NCI-H128 (cell line): ENCODE results near the gene ODF4.
A peak's percentile ranks its signal among the peaks of the same experiment; 100 is the strongest.
"Not testable (repeated sequence)": the region's sequence is repeated elsewhere in the genome, so short reads cannot be mapped to it uniquely, and the experiment has no call there.

ENCODE experiments used
- DNase-seq: peaks from one replicate; lab custom pipeline; 2025; ENCODE audit not compliant: unreplicated experiment; lab: John Stamatoyannopoulos, UW

Gene ODF4

GRCh38 chr17:8366231-8366630 is 26.6 kb downstream of the ODF4 start:
- no peak for DNase-seq

- no peak for DNase-seq
Measured at GRCh38 chr17:8368193-8368592, 28.6 kb downstream of the ODF4 start.

GRCh38 chr17:8369944-8370343 is 30.3 kb downstream of the ODF4 start:
- DNase-seq, result no peak

GRCh38 chr17:8371786-8372185 is 32.1 kb downstream of the ODF4 start:
- no peak for DNase-seq

- DNase-seq, result no peak
Measured at GRCh38 chr17:8372422-8372821, 32.8 kb downstream of the ODF4 start.

DNA sequence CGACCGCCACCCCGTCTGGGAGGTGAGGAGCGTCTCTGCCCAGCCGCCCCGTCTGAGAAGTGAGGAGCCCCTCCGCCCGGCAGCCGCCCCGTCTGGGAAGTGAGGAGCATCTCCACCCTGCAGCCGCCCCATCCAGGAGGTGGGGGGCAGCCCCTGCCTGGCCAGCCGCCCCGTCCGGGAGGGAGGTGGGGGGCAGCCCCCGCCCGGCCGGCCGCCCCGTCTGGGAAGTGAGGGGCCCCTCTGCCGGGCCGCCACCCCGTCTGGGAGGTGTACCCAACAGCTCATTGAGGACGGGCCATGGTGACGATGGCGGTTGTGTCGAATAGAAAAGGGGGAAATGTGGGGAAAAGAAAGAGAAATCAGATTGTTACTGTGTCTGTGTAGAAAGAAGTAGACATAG is 34.2 kb downstream of the ODF4 start:
- not testable (repeated sequence) for DNase-seq

DNA sequence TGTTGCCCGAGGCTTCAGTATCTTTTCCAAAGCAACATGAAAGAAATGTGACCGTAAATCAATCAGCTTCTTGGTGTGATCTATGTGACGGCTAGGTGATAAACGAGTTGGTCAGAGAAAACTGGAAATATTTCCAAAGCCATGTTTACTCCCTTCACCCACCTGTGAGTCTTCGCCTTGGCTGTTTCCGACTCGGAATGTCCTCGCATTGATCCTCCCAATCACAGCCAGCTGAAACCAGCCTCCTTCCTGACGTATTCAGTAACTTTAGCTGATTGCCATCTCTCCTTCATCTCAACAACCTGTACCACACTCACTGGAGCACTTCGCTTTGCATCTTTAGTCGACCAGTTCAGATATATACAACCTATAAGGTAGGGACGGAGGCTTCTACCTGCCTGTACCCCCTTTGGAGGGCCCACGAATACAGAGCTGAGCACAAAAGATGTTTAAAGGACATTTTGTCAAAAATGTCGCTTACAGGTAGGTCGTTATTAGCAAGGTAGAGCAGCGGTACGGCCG is 36.2 kb downstream of the ODF4 start:
- no peak for DNase-seq

GRCh38 chr17:8376271-8377067 is 36.8 kb downstream of the ODF4 start, which contains the start of gene KRABD2:
Gene KRABD2 (minus strand): TSS chr17:8376704.
- DNase-seq, result peak; percentile 39

- no peak for DNase-seq
Measured at GRCh38 chr17:8377422-8377821, 37.8 kb downstream of the ODF4 start.

GRCh38 chr17:8378117-8378516 is 38.5 kb downstream of the ODF4 start:
- not testable (repeated sequence) for DNase-seq

DNA sequence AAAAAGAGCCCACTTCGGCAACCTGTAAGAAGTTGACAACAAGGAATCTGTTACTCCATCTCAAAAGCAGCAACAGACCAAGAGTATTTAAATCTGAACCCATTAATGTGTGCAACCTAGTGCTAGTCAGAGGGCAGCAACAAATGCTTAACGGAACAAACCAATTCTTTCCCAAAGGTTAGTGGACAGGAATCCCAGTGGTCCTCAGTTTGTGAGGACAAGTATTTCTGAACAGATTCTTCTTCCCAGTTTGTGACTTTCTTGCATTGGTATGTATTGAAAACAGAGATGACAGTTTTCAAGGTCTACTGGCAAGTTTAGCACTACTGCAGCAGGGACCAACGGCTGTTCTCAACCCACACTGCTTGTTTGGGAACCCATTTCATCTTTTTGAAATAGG is 40.4 kb downstream of the ODF4 start:
- no peak for DNase-seq

DNA sequence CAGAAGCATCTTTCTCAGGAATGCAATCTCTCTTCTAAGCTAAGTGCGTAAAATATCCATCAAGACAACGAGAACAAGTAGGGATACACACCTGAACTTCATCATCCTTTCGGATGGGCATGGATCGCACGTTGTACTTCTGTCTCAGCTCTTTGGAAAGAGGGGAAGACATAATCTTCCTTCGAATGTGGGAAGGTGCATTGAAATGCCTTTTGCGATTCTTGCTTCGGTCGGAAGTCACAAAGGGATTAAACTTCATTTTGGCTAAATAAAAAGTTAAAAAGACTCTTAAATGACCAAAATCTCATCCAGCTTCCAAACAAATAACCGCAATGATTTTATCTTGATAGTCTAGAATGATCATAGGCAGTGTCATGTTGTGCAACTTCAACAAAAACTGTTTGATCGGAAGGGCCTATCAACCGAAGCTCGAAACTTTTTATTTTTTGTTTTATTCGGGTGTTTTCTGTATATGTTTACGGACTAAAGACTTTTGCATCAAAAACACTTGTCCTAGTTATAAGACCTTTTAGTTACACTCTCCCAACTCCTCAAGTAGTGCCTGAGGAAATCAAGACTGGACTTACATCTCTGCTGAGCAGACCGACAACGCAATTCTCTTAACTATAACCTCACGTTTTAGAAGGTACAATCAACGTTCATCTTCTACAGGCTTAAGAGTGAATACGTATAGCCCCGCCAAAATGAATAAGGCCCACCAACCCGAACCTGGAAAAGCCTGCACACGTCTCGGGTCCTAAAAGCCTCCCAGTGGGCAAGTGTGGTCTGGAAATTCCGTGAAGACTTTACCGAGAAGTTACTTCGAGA is 42.6 kb downstream of the ODF4 start:
- no peak for DNase-seq

DNA sequence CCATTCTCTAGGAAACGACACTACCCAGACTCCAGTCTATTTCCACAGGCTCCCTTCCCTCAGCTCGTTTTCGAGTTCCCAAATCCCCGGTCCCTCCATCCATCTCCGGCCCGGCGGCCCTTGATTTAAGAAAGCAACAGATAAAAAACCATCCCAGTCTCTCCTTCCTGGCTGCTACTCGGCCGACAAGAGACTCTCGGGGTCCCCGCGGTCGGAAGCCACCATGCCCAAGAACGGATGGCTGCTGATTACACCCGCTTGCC is 43.2 kb downstream of the ODF4 start:
- DNase-seq, result no peak

DNA sequence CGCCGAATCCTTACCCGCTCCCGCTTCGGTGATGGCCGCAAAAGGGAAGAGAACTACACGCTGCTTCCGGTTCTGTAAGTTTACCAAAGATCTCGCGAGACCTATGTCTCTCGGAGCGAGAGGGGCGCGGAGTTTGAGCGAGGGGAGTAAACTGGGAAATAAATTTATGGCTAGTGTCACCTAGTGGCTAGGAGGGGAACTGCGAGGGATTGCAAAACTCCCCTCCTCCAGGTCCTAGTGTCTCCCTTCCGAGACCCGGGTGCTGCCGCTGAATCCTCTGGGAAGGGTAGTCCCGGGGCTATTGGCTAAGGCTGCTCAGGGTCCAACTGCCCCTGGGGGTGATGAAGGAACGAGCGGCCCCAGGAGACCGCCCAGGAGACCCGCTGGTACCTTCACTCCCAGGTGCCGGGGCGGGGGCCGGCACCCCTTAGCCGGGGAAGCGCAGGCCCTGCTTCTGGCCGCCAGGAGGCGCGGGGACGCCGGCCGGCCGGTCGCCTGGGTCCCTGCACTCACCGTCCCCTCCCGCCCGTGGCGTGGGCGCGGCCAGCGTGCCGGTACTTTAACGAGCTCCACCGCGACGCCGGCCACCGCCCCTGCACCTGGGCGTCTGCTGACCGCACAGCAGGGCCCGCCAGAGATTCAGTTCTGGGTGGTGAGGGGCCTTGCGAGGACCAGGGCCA is 43.6 kb downstream of the ODF4 start, which contains the start of gene RPL26:
RPL26 (minus strand) TSS at position 51 of the 680 bp plus-strand sequence. CDS start 883 bp downstream, outside the sequence.
- peak; percentile 94 for DNase-seq

- no peak for DNase-seq
Measured at GRCh38 chr17:8384801-8385378, 45.2 kb downstream of the ODF4 start.

GRCh38 chr17:8386841-8387240 is 47.2 kb downstream of the ODF4 start:
- DNase-seq, result no peak

DNA sequence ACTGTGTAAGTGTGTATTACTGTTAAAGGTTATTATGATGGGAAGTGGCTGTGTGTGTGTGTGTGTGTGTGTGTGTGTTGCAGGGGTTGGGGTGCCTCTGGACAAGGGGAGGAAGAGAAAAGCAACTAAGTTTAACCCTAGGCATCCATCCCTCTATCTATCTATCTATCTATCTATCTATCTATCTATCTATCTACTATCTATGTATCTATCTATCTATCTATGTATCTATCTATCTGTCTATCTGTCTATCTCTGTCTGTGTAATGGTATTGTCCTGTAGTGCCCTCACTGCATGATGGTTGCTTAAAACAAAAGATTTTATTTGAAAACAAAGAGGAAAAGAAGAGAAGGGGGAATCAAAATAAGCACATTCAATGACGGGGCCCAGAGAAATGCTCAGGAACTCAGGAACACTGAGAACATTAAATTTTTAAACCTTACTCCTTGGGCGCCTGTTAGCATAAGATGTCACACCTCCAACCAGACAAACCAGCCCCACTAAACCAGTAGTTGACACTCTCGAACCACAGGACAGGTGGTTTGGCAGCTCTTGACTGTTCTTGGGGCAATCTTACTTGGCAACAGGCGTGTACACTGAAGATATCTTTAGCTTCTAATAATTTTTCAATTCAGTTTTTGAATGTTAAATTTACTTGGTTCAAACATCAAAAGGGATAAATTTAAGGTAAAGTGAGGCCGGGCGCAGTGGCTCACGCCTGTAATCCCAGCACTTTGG is 48.4 kb downstream of the ODF4 start:
- no peak for DNase-seq

GRCh38 chr17:8391711-8392110 is 52.1 kb downstream of the ODF4 start:
- no peak for DNase-seq

DNA sequence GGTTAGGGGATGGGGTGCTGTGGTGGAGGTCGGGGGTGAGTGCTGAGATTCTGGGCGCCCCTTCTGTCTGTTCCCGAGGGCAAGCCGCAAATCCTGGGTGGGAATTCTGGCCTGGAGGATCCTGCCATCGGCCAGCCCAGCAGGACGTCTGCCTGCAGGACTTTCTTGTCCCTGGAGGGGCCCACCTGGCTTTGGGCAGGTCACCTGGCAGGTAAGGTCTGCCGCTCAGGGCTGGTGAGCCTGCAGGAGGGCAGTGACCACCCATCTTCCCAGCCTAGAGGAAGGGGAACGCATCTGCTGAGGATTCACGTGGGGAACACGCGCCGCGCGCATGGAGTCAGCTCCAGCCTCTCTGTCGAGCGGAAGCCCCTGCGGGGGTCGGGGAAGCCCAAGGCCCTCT is 52.6 kb downstream of the ODF4 start:
- DNase-seq, result no peak

DNA sequence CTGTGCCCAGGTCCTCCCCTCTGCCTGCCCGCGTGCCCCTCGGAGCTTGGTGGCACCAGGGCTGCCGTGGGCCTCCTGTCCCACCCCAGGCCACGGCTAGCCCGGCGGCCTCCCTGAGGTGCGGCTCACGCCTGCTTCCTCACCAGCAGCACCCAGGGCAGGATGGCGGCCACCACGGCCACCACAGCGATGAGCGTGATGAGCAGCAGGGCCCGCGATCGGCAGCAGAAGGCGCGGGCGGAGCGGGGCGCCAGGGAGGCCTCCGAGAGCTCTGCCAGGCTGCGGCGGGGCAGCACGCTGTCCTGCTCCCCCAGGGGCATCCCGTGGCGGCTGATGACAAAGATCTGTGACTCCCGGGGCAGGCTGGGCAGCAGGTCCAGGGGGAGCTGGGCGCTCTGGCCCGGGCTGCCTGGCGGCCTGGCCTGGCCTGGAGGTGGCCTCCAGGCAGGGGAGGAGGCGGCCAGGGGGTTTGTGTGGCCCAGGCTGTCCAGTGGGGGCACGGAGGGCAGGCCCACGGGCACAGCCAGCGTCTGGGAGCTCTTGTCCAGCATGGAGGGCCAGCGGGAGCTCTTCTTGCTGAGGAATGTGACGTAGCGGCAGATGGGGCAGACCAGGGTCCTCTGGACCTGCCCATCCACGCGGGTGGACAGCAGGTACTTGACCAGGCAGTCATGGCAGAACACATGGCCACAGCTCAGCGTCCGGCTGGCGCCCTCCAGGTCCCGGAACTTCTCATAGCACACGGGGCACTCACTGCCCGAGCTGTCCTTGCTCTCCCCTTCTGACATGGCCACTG is 53.2 kb downstream of the ODF4 start:
- DNase-seq, result no peak
